ENCODE results near the gene THADA. TPM values are rescaled to one million over a fixed set of nuclear protein-coding genes. Genes with fewer than 3 reads are reported as not detected.

The THADA gene
- polyA plus RNA-seq, 1 experiment: 21.6 TPM

DNA sequence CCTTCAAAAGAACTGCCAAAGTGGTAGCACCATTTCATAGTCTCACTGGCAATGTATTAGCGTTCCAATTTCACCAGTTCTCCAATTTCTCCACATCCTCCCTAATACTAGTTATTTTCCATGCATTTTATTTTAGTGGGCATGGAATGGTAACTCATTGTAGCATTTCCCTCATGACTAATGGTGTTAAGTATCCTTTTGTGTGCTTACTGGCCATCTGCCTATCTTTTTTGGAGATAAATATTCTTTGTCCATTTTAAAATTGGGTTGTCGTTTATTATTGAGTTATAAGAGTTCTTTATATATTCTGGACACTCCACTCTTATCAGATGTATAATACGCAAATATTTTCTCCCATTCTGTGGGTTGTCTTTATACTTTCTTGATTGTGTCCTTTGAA lies 107.1 kb downstream of the THADA start:
- DNase-seq (ENCODE audit: low read depth): no peak
- TF ChIP-seq, protein P1, sequence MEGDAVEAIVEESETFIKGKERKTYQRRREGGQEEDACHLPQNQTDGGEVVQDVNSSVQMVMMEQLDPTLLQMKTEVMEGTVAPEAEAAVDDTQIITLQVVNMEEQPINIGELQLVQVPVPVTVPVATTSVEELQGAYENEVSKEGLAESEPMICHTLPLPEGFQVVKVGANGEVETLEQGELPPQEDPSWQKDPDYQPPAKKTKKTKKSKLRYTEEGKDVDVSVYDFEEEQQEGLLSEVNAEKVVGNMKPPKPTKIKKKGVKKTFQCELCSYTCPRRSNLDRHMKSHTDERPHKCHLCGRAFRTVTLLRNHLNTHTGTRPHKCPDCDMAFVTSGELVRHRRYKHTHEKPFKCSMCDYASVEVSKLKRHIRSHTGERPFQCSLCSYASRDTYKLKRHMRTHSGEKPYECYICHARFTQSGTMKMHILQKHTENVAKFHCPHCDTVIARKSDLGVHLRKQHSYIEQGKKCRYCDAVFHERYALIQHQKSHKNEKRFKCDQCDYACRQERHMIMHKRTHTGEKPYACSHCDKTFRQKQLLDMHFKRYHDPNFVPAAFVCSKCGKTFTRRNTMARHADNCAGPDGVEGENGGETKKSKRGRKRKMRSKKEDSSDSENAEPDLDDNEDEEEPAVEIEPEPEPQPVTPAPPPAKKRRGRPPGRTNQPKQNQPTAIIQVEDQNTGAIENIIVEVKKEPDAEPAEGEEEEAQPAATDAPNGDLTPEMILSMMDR (IDR thresholded peaks at IDR 0.05; ENCODE audit: insufficient read depth, low read depth, low read length): no peak
- Histone ChIP-seq H3K4me3 (ENCODE audit: low read depth, low read length) (no peak overlapping the region), H3K27me3 (ENCODE audit: control insufficient read depth, insufficient read depth, low read length) (no peaks in the 10 kb centered on the region), H3K36me3 (ENCODE audit: control insufficient read depth, insufficient read depth, low read length) (peaks cover 2% of the 10 kb centered on the region; the same call in 1 of the 2 replicates)
- ChIA-PET CTCF (interaction anchor here (1.2 kb wide), 1 partner anchor 260 kb away, joined by 3 read pairs; no protein-coding TSS in a partner anchor), POLR2A (no interaction called here)

DNA sequence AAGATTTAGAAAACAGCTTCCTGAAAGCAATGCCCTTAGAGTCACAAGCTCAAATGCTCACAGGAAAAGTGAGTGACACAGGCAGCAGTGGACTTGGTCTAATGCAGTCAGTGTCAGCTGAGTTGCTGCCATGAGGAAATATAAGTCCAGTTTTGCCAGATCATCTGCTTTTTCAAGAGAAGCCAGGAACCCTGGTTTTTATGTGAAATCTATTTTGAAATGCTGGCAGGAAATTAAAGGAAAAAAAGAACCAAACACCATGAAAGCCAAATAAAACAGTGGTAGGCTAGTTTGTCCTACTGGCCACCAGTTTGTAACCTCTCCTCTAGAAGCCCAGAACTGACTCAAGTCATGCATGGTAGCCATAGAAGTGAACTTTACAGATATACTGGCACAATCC lies 109.2 kb downstream of the THADA start:
- POLR2A ChIA-PET: no interaction called here
- TF ChIP-seq, protein P1 (IDR thresholded peaks at IDR 0.05; ENCODE audit: insufficient read depth, low read depth, low read length): no peak
- no peak overlapping the region for H3K4me3 ChIP-seq (ENCODE audit: low read depth, low read length)
- H3K36me3 ChIP-seq (ENCODE audit: control insufficient read depth, insufficient read depth, low read length): no peaks in the 10 kb centered on the region
- no peak for DNase-seq (ENCODE audit: low read depth)
- CTCF ChIA-PET: interaction anchor here (0.6 to 3.9 kb wide), 7 partner anchors 16 to 659 kb away, joined by 3 to 31 read pairs (median 3); partner anchors contain the start of gene ZFP36L2
- no peaks in the 10 kb centered on the region for H3K27me3 ChIP-seq (ENCODE audit: control insufficient read depth, insufficient read depth, low read length)

DNA sequence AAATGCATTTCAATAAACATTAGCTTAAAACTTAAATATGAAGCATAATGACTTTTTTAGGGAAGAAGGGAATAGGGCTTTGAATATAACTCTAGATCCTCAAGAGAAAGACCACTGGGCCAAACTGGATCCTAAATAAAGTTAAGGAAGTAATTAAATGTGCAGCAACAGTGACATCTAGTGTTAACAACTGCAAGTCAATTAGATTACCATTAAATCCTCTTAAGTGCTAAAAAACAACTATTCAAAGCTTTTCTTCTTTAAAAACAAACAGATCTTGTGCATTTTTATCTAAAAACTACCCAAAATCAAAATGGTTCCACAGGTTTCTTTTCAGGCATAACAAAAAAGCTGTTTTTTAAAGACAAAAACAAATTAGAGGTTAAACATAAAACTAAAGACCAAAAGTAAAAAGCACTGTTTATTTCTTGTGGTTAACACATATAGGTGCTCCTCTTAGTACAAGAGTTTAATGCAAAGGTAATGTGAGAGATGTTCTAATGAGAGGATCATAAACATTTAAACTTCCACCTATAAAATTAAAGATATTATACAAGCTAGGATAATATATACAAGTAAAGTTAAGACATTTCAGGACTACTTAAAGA lies 111.4 kb downstream of the THADA start:
- CTCF ChIA-PET: interaction anchor here (0.7 to 3.9 kb wide), 24 partner anchors 9 to 656 kb away, joined by 3 to 31 read pairs (median 4); partner anchors contain the start of gene ZFP36L2
- DNase-seq (ENCODE audit: low read depth): peak; percentile 45
- TF ChIP-seq, protein P1 (IDR thresholded peaks at IDR 0.05; ENCODE audit: insufficient read depth, low read depth, low read length): peak; percentile 46
- H3K4me3 ChIP-seq (ENCODE audit: low read depth, low read length): no peak overlapping the region
- no peaks in the 10 kb centered on the region for H3K27me3 ChIP-seq (ENCODE audit: control insufficient read depth, insufficient read depth, low read length)
- POLR2A ChIA-PET: interaction anchor here (0.6 kb wide), 1 partner anchor 57 kb away, joined by 4 read pairs; no protein-coding TSS in a partner anchor
- no peaks in the 10 kb centered on the region for H3K36me3 ChIP-seq (ENCODE audit: control insufficient read depth, insufficient read depth, low read length)

DNA sequence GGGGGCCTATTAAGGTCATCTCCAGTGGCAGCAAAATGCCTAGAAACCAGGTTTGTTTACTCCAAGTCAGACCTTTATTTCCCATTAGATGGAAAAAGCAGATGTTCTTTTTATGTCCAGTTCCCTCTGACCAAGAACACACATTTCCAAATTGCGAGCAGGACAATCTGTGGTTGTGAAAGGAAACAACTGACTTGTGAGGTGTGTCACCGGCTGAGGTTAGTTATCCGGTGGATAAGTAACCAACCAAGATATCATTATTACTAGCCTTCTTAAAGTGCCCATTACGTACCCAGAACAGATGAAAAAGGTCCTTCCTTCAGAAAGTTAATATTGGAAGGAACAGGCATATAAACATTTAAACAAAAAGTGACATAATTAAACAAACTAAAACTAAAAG lies 112.9 kb downstream of the THADA start:
- DNase-seq (ENCODE audit: low read depth): no peak
- ChIA-PET POLR2A (no interaction called here), CTCF (interaction anchor here (0.8 to 3.9 kb wide), 4 partner anchors 94 to 654 kb away, joined by 3 to 31 read pairs (median 14); partner anchors contain the start of gene ZFP36L2)

DNA sequence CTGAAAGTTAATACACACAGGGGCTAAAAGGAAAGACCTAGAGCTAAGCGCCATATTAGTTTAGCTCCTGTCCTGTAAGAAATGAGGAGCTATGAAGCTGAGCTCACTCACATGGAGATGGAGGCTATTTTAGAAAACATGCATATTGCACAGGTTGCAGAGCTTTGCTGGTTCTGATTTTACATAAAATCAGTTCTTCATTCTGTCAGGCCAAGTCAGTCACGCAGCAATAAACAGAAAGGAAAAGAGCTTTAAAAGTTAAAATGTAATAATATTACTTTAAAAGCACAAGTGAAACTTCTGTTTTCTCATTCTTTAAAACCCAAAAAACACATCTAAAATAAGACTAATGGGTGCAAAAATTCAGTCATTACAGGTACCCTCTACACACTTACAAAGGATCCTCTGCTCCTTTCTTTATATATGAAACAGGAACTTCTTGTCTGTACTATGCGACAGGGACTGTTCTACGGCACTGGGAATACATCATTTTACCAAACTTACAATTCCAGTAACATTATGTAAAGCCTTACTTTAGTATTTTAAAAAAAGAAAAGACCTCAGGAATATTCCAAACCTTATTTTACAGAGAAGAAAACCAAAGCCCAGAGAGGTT lies 113.8 kb downstream of the THADA start:
- ChIA-PET CTCF (interaction anchor here (0.6 to 3.5 kb wide), 4 partner anchors 10 to 534 kb away, joined by 3 to 11 read pairs (median 4); no protein-coding TSS in a partner anchor), POLR2A (no interaction called here)

More for the DNA sequence above, 112.9 kb downstream of the THADA start:
- TF ChIP-seq, protein P1 (IDR thresholded peaks at IDR 0.05; ENCODE audit: insufficient read depth, low read depth, low read length): no peak
- no peaks in the 10 kb centered on the region for H3K27me3 ChIP-seq (ENCODE audit: control insufficient read depth, insufficient read depth, low read length)
- no peaks in the 10 kb centered on the region for H3K36me3 ChIP-seq (ENCODE audit: control insufficient read depth, insufficient read depth, low read length)
- H3K4me3 ChIP-seq (ENCODE audit: low read depth, low read length): no peak overlapping the region

More for the DNA sequence above, 113.8 kb downstream of the THADA start:
- Histone ChIP-seq H3K36me3 (ENCODE audit: control insufficient read depth, insufficient read depth, low read length) (no peaks in the 10 kb centered on the region), H3K27me3 (ENCODE audit: control insufficient read depth, insufficient read depth, low read length) (no peaks in the 10 kb centered on the region), H3K4me3 (ENCODE audit: low read depth, low read length) (no peak overlapping the region)
- DNase-seq (ENCODE audit: low read depth): no peak
- TF ChIP-seq, protein P1 (IDR thresholded peaks at IDR 0.05; ENCODE audit: insufficient read depth, low read depth, low read length): no peak

Measured in BJ (cell line).